Cardiac fibroblast (primary cell): ENCODE data around the gene FOSL2.

Experiments
- DNase-seq, 2 donors: peaks; one replicate each; pipeline versions ENCODE4 v3.0.0 to v3.0.0-alpha.2; 2010; ENCODE audit warnings: low read depth in 2 of 2
- H3K4me3 ChIP-seq, 2 donors: replicated peaks in 1 of 2; 1 replicate in 1 of 2; 2 replicates in 1 of 2; pipeline ENCODE4 v1.5.1; 2011; ENCODE audit warnings: low read depth in 2 of 2, low read length in 2 of 2, mild to moderate bottlenecking in 2 of 2, moderate library complexity in 1 of 2
- TF ChIP-seq, protein P1 (sequence below): IDR thresholded peaks from one replicate; pipeline ENCODE4 v1.5.1; 2011; ENCODE audit warnings: low read depth, mild to moderate bottlenecking, low read length, inconsistent platforms

The FOSL2 gene

DNA sequence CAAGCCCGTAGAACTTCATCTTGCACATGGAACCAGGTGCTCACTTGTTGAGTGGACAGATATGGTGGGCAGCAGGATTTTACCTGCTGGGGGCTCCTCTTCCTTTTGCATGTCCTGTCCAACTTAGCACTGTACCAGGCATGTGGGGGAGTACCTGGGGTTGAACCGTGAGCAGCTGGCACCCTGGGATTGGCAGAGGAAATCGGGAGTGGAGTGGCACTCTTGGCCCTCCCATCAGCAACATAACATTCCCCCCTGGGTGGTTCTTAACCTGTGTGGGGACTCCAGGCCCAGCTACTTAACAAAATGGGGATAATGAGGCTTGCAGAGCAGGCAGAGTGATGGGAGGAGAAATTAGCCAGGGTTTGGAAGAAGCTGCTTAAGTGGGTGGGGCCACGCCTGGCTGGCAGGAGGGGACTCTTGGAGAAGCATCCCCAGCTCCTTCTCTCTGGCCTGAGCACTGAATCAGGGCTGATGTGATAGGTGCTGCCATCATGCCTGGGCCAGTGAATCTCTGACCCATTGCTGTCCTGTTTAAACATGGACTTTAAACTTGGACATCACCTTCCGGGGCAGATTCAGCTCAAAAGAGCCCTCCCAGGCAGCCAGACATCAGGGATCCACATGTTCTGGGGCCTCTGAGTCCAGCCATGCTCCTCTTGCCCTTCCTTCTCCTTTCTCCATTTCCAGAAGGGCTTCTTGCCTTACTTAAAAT, 15.5 kb downstream of the FOSL2 start:
- TF ChIP-seq, protein P1, sequence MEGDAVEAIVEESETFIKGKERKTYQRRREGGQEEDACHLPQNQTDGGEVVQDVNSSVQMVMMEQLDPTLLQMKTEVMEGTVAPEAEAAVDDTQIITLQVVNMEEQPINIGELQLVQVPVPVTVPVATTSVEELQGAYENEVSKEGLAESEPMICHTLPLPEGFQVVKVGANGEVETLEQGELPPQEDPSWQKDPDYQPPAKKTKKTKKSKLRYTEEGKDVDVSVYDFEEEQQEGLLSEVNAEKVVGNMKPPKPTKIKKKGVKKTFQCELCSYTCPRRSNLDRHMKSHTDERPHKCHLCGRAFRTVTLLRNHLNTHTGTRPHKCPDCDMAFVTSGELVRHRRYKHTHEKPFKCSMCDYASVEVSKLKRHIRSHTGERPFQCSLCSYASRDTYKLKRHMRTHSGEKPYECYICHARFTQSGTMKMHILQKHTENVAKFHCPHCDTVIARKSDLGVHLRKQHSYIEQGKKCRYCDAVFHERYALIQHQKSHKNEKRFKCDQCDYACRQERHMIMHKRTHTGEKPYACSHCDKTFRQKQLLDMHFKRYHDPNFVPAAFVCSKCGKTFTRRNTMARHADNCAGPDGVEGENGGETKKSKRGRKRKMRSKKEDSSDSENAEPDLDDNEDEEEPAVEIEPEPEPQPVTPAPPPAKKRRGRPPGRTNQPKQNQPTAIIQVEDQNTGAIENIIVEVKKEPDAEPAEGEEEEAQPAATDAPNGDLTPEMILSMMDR, result no peak
- no peak for DNase-seq
- H3K4me3 ChIP-seq, result no peak overlapping the region

DNA sequence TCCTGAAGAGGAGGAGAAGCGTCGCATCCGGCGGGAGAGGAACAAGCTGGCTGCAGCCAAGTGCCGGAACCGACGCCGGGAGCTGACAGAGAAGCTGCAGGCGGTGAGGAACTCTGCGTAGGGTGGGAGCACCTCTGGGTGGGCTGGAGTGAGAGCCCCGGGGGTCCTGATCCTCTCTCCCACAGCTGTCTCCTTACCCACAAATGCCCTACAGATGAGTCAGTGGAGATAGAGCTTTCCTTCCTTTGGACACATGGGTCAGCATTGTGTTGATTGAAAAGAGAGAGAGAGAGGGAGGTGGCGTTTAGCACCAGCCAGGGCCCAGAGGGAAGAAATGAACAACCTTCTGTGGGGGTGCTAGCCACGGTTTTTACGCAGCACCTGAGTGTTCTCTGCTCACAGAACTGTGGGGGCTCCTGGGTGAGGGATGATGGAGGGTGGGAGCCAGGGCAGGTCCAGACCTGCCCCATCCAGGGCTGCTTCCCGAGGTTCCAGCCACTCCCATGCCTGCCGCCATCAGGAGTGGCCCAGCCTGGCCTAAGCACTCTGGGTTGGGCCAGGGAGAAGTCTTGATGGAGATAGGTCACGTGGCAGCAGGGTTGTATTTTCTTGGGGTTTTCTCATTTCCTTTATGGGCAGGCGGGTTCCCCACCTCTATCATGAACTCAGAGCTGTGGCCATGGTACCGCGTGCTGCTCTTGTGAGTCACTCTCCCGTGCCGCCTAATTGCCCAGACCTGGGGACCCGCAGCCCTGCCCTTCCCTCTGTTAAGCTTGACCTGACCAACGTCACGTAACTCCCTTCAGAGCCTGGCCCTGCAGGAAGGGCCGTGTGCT, 16.3 kb downstream of the FOSL2 start:
- DNase-seq, result peak; percentile 56 to 82
- H3K4me3 ChIP-seq, result no peak overlapping the region
- TF ChIP-seq, protein P1, result no peak

DNA sequence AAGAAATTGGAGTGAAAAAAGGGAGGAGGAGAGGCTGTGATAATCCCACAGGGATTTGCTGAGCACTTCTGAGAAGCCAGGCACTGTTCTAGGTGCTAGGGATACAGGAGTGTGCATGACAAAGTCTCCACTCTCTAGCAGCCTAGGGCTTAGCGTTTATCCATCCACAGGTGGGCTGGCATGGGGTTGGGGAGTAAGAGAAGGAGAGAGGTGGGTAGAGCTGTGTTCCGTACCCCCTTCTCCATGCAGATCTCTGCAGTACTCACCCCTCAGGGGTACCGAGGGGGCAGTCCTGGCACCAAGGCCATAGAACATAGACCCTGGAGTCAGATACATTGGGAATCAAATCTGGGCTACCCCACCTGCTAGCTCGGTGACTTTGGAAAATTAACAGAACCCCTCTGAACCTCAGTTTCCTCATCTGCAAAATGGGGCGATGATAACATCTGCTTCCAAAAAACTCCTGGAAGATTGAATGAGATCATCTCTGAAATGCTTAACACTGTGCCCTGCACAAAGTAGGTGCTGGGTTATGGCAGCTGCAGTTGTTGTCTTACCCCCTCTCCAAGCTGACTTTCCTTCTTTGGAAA, 18.6 kb downstream of the FOSL2 start:
- no peak overlapping the region for H3K4me3 ChIP-seq
- TF ChIP-seq, protein P1, result no peak
- no peak for DNase-seq

DNA sequence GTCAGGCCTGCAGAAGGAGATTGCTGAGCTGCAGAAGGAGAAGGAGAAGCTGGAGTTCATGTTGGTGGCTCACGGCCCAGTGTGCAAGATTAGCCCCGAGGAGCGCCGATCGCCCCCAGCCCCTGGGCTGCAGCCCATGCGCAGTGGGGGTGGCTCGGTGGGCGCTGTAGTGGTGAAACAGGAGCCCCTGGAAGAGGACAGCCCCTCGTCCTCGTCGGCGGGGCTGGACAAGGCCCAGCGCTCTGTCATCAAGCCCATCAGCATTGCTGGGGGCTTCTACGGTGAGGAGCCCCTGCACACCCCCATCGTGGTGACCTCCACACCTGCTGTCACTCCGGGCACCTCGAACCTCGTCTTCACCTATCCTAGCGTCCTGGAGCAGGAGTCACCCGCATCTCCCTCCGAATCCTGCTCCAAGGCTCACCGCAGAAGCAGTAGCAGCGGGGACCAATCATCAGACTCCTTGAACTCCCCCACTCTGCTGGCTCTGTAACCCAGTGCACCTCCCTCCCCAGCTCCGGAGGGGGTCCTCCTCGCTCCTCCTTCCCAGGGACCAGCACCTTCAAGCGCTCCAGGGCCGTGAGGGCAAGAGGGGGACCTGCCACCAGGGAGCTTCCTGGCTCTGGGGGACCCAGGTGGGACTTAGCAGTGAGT, 19.4 kb downstream of the FOSL2 start:
- no peak for DNase-seq
- TF ChIP-seq, protein P1, result no peak

DNA sequence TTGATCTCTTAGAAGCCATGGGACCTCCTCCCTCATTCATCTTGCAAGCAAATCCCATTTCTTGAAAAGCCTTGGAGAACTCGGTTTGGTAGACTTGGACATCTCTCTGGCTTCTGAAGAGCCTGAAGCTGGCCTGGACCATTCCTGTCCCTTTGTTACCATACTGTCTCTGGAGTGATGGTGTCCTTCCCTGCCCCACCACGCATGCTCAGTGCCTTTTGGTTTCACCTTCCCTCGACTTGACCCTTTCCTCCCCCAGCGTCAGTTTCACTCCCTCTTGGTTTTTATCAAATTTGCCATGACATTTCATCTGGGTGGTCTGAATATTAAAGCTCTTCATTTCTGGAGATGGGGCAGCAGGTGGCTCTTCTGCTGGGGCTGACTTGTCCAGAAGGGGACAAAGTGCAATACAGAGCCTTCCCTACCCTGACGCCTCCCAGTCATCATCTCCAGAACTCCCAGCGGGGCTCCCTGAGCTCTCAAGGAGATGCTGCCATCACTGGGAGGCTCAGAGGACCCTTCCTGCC, 20.0 kb downstream of the FOSL2 start:
- TF ChIP-seq, protein P1, result no peak
- H3K4me3 ChIP-seq, result no peak overlapping the region
- no peak for DNase-seq

More for the DNA sequence above, 19.4 kb downstream of the FOSL2 start:
- no peak overlapping the region for H3K4me3 ChIP-seq

DNA sequence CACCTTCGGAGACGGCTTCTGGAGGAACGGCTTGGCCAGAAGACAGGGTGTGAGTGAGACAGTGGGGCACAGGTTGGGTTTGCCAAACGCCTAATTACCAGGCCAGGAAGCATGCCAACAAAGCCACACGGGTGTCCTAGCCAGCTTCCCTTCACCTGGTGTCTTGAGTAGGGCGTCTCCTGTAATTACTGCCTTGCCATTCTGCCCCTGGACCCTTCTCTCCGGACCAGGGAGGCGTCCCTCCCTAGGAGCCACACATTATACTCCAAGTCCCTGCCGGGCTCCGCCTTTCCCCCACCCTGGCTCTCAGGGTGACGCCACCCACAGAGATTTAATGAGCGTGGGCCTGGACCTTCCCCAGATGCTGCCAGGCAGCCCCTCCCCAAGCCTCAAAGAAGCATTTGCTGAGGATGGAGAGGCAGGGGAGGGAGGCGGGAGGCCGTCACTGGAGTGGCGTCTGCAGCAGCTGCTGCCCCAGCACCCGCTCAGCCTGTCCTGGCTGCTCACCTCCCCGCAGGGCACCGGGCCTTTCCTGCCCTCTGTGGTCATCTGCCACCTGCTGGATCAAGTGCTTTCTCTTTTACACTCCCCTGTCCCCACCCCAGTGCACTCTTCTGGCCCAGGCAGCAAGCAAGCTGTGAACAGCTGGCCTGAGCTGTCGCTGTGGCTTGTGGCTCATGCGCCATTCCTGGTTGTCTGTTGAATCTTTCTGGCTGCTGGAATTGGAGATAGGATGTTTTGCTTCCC, 20.7 kb downstream of the FOSL2 start:
- no peak for DNase-seq
- H3K4me3 ChIP-seq, result no peak overlapping the region
- TF ChIP-seq, protein P1, result no peak
